ENCODE results near the gene SMIM7.

Gene SMIM7

GRCh38 chr19:16624236-16624635 is 35.7 kb downstream of the SMIM7 start:
- no peak for DNase-seq (ENCODE audit: low spot score)
- in situ Hi-C loops (cut with MboI; ENCODE audit: low sequenced_read_pairs, unreplicated experiment), result no loop called here
- TF ChIP-seq, protein P1, sequence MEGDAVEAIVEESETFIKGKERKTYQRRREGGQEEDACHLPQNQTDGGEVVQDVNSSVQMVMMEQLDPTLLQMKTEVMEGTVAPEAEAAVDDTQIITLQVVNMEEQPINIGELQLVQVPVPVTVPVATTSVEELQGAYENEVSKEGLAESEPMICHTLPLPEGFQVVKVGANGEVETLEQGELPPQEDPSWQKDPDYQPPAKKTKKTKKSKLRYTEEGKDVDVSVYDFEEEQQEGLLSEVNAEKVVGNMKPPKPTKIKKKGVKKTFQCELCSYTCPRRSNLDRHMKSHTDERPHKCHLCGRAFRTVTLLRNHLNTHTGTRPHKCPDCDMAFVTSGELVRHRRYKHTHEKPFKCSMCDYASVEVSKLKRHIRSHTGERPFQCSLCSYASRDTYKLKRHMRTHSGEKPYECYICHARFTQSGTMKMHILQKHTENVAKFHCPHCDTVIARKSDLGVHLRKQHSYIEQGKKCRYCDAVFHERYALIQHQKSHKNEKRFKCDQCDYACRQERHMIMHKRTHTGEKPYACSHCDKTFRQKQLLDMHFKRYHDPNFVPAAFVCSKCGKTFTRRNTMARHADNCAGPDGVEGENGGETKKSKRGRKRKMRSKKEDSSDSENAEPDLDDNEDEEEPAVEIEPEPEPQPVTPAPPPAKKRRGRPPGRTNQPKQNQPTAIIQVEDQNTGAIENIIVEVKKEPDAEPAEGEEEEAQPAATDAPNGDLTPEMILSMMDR (IDR thresholded peaks at IDR 0.05; ENCODE audit: borderline replicate concordance, control extremely low read depth, extremely low read depth, insufficient read depth, missing control alignments), result no peak

DNA sequence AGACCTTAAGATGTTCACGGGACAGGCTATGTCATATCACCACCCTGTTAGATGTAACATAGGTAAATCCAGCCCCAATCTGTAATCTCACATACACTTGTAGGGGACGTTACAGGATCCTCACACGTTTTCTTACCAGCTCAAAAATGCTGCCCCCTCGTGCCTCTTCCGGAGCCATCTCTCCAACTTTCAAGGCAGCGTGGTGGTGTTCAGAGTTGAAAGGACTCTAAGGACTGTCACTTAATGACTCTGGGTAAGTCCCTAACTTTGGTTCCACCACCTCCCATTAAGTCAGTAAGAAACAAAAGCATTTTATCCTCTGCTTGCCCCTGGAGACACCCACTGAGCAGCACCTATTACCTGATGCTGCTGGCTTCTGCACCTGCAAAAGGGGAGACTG is 36.4 kb downstream of the SMIM7 start:
- in situ Hi-C loops (cut with MboI; ENCODE audit: low sequenced_read_pairs, unreplicated experiment), result no loop called here
- peak; percentile 54 for DNase-seq (ENCODE audit: low spot score)
- TF ChIP-seq, protein P1 (IDR thresholded peaks at IDR 0.05; ENCODE audit: borderline replicate concordance, control extremely low read depth, extremely low read depth, insufficient read depth, missing control alignments), result no peak

GRCh38 chr19:16623066-16623465 is 36.9 kb downstream of the SMIM7 start:
- TF ChIP-seq, protein P1 (IDR thresholded peaks at IDR 0.05; ENCODE audit: borderline replicate concordance, control extremely low read depth, extremely low read depth, insufficient read depth, missing control alignments), result no peak
- DNase-seq (ENCODE audit: low spot score), result no peak
- in situ Hi-C loops (cut with MboI; ENCODE audit: low sequenced_read_pairs, unreplicated experiment), result no loop called here

- in situ Hi-C loops (cut with MboI; ENCODE audit: low sequenced_read_pairs, unreplicated experiment), result no loop called here
- no peak for DNase-seq (ENCODE audit: low spot score)
- TF ChIP-seq, protein P1 (IDR thresholded peaks at IDR 0.05; ENCODE audit: borderline replicate concordance, control extremely low read depth, extremely low read depth, insufficient read depth, missing control alignments), result no peak
Observed at GRCh38 chr19:16621165-16621800, 38.7 kb downstream of the SMIM7 start.

GRCh38 chr19:16620584-16620983 is 39.4 kb downstream of the SMIM7 start:
- in situ Hi-C loops (cut with MboI; ENCODE audit: low sequenced_read_pairs, unreplicated experiment), result no loop called here
- TF ChIP-seq, protein P1 (IDR thresholded peaks at IDR 0.05; ENCODE audit: borderline replicate concordance, control extremely low read depth, extremely low read depth, insufficient read depth, missing control alignments), result no peak
- no peak for DNase-seq (ENCODE audit: low spot score)

DNA sequence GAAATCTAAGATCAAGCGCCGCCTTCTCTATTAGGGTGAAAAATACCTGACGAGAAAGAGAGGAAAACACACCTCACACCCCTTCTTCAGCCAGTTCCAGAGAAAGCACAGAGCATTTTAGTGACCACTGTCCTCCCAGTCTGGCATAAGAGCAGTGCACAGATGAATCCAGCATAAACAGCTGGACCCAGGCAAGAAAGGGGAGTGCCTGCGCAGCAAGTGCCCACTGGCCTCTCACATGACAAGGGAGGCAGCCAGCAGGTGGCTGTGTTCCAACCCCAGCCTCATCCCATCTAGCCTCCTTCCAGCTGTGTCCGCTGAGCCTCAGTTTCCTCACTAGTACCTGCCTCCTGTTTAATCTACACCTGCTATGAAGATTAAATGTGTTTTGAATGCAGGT is 39.9 kb downstream of the SMIM7 start:
- TF ChIP-seq, protein P1 (IDR thresholded peaks at IDR 0.05; ENCODE audit: borderline replicate concordance, control extremely low read depth, extremely low read depth, insufficient read depth, missing control alignments), result no peak
- no peak for DNase-seq (ENCODE audit: low spot score)
- in situ Hi-C loops (cut with MboI; ENCODE audit: low sequenced_read_pairs, unreplicated experiment), result no loop called here

All from GM13976 (cell line).